Fibroblast of lung (primary cell): ENCODE data around the gene WDR76. TPM values are rescaled to one million over a fixed set of nuclear protein-coding genes. Genes with fewer than 3 reads are reported as not detected.

ENCODE experiments used
- DNase-seq, 2 donors: peaks; one replicate each; pipeline versions ENCODE4 v3.0.0 to v3.0.0-alpha.2; 2010; ENCODE audit warnings: low read depth in 2 of 2
- H2AFZ ChIP-seq: 2 replicates; pipeline ENCODE4 v1.5.1; 2012; ENCODE audit warnings: low read length, control low read depth, inconsistent platforms
- H3K27ac ChIP-seq: 2 replicates; pipeline ENCODE4 v1.5.1; 2011; ENCODE audit warnings: low read length, control low read depth; ENCODE audit not compliant: insufficient read depth
- H3K27me3 ChIP-seq: 2 replicates; pipeline ENCODE4 v1.5.1; 2011; ENCODE audit warnings: mild to moderate bottlenecking, low read length; ENCODE audit not compliant: control insufficient read depth, insufficient read depth
- H3K36me3 ChIP-seq: 2 replicates; pipeline ENCODE4 v1.5.1; 2011; ENCODE audit warnings: low read length; ENCODE audit not compliant: control insufficient read depth, insufficient read depth
- H3K4me1 ChIP-seq: 2 replicates; pipeline ENCODE4 v1.5.1; 2011; ENCODE audit warnings: low read length; ENCODE audit not compliant: control insufficient read depth, insufficient read depth; ENCODE audit errors: extremely low read depth
- H3K4me2 ChIP-seq: 2 replicates; pipeline ENCODE4 v1.5.1; 2011; ENCODE audit warnings: low read length, control low read depth; ENCODE audit not compliant: insufficient read depth; ENCODE audit errors: extremely low read depth
- H3K4me3 ChIP-seq, 4 experiments: fragments of 200-600 bp in 1 of 4; sonication (generic) in 1 of 4; replicated peaks in 1 of 4; 2 replicates each; pipeline ENCODE4 v1.5.1; 2011 to 2016; ENCODE audit warnings: low read length in 4 of 4, low read depth in 3 of 4, mild to moderate bottlenecking in 3 of 4, control low read depth in 2 of 4, inconsistent platforms in 1 of 4, mixed read lengths in 1 of 4; ENCODE audit not compliant: insufficient read depth in 1 of 4; ENCODE audit errors: control extremely low read depth in 1 of 4
- H3K79me2 ChIP-seq: 2 replicates; pipeline ENCODE4 v1.5.1; 2012; ENCODE audit warnings: mild to moderate bottlenecking, low read length, inconsistent platforms; ENCODE audit not compliant: control insufficient read depth, insufficient read depth
- H3K9ac ChIP-seq: 2 replicates; pipeline ENCODE4 v1.5.1; 2011; ENCODE audit warnings: mild to moderate bottlenecking, low read length, control low read depth; ENCODE audit not compliant: insufficient read depth
- H3K9me3 ChIP-seq: 2 replicates; pipeline ENCODE4 v1.5.1; 2012; ENCODE audit warnings: low read depth, low read length; ENCODE audit not compliant: control insufficient read depth, insufficient read depth
- H4K20me1 ChIP-seq: 2 replicates; pipeline ENCODE4 v1.5.1; 2011; ENCODE audit warnings: low read length; ENCODE audit not compliant: control insufficient read depth, insufficient read depth; ENCODE audit errors: extremely low read depth
- EZH2 ChIP-seq: IDR thresholded peaks from 2 replicates; pipeline ENCODE4 v1.5.1; 2012; ENCODE audit warnings: low read length, control low read depth, mild to moderate bottlenecking; ENCODE audit errors: missing control alignments
- polyA plus RNA-seq, 2 donors: library from polyadenylated mRNA; depleted of rRNA in 1 of 2; stranded (reverse) in 1 of 2; unstranded in 1 of 2; fragments of >200 nt; gene quantifications; 2 replicates each; pipeline ENCODE4 v1.2.1, GENCODE V29; 2011 to 2012; ENCODE audit warnings: missing spikeins in 1 of 2
- total RNA-seq: library from RNA; depleted of rRNA; stranded (reverse); fragments of >200 nt; gene quantifications from 2 replicates; pipeline ENCODE4 v1.2.1, GENCODE V29; 2014
- TF ChIP-seq, protein P1 (sequence below), 2 donors: IDR thresholded peaks in 1 of 2; conservative IDR thresholded peaks in 1 of 2; 1 replicate in 1 of 2; 2 replicates in 1 of 2; pipeline ENCODE4 v1.5.1; 2011 to 2012; ENCODE audit warnings: low read length in 2 of 2, control low read depth in 1 of 2, inconsistent platforms in 1 of 2, low read depth in 1 of 2, mild to moderate bottlenecking in 1 of 2

WDR76 gene
- total and polyA plus RNA-seq, 2 donors (not counting 1 experiment from before 2014, with no cell fraction given) = 5.8 to 11.6 TPM

DNA sequence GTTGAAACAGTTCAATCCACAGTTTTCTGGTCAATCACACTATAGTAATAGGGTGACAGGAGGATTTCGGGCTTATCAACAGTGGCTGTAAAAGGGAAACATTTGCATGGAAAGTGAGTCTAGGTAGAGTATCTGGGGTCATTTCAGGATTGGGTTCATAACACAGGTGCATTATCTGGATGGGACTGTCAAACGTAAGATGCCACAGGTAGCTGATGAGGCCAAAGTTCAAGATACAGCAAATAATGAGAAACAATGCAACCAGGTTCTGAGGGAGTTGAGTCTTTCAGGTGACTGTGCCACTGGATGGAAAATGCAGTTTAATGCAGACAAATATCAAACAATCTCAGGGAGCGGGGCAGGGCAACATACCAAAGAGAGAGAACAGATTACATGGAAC is 62.2 kb downstream of the WDR76 start:
- H2AFZ ChIP-seq = no peak overlapping the region
- H3K27me3 ChIP-seq = no peaks in the 10 kb centered on the region
- no peak overlapping the region for H3K9ac ChIP-seq
- H3K4me3 ChIP-seq = no peak overlapping the region
- H3K36me3 ChIP-seq = peaks cover 3% of the 10 kb centered on the region
- H4K20me1 ChIP-seq = no peaks in the 10 kb centered on the region
- no peaks in the 10 kb centered on the region for H3K79me2 ChIP-seq
- H3K4me2 ChIP-seq = no peak overlapping the region
- no peak for TF ChIP-seq EZH2
- TF ChIP-seq, protein P1, sequence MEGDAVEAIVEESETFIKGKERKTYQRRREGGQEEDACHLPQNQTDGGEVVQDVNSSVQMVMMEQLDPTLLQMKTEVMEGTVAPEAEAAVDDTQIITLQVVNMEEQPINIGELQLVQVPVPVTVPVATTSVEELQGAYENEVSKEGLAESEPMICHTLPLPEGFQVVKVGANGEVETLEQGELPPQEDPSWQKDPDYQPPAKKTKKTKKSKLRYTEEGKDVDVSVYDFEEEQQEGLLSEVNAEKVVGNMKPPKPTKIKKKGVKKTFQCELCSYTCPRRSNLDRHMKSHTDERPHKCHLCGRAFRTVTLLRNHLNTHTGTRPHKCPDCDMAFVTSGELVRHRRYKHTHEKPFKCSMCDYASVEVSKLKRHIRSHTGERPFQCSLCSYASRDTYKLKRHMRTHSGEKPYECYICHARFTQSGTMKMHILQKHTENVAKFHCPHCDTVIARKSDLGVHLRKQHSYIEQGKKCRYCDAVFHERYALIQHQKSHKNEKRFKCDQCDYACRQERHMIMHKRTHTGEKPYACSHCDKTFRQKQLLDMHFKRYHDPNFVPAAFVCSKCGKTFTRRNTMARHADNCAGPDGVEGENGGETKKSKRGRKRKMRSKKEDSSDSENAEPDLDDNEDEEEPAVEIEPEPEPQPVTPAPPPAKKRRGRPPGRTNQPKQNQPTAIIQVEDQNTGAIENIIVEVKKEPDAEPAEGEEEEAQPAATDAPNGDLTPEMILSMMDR (conservative IDR thresholded peaks at IDR 0.05 in 1 of 2, IDR thresholded peaks at IDR 0.05 in 1 of 2; ENCODE audit: low read depth in 1 of 2, low read length in 2 of 2) = no peak
- no peak overlapping the region for H3K27ac ChIP-seq
- DNase-seq = no peak
- no peaks in the 10 kb centered on the region for H3K9me3 ChIP-seq
- no peaks in the 10 kb centered on the region for H3K4me1 ChIP-seq

DNA sequence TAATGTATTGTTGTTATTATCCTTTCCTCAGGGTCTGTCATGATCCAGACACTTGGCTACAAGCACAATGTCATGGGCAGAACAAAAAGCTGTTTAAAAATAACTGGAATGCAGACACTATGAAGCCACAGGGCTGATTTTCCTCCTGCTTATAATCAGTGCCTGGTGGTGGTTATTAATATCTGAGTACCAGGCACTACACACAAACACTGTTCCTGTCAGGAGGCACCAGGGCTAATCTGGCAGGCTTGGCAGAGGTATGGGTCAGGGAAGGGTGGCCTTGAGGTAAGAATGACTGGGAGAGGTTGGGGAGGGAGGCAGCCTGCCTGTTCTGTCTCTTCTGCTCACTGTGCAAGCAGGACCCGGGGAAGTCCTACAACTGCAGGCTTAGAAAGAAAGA is 67.2 kb downstream of the WDR76 start:
- H3K79me2 ChIP-seq = no peaks in the 10 kb centered on the region
- no peak overlapping the region for H3K27ac ChIP-seq
- no peaks in the 10 kb centered on the region for H4K20me1 ChIP-seq
- no peaks in the 10 kb centered on the region for H3K36me3 ChIP-seq
- no peak overlapping the region for H2AFZ ChIP-seq
- peaks cover 3% of the 10 kb centered on the region for H3K4me1 ChIP-seq
- no peaks in the 10 kb centered on the region for H3K27me3 ChIP-seq
- TF ChIP-seq, protein P1 (conservative IDR thresholded peaks at IDR 0.05 in 1 of 2, IDR thresholded peaks at IDR 0.05 in 1 of 2; ENCODE audit: low read depth in 1 of 2, low read length in 2 of 2) = no peak
- no peak for TF ChIP-seq EZH2
- no peak overlapping the region for H3K4me2 ChIP-seq
- no peak overlapping the region for H3K9ac ChIP-seq
- H3K9me3 ChIP-seq = no peaks in the 10 kb centered on the region
- no peak for DNase-seq
- H3K4me3 ChIP-seq = no peak overlapping the region

DNA sequence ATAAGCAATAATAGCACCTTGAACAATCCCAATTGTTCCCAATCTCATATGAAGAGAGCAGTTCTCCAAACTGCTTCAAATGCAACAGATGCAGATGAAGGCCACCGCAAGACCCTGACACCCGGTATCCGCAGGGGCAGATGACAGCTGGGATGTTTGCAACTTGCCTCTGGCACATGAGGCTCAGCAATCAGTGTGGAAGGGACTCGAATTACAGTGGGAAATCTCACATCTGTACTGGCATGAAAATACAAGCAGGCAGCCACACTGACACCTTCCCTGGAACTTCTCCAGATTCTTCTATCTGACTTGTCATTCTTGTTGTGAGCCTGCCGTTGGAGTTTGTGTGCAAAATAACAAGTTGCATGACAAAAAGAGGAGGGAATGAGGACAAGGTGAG is 68.8 kb downstream of the WDR76 start:
- H3K27ac ChIP-seq = no peak overlapping the region

More for the DNA sequence above, 68.8 kb downstream of the WDR76 start:
- no peak overlapping the region for H2AFZ ChIP-seq
- TF ChIP-seq, protein P1 (conservative IDR thresholded peaks at IDR 0.05 in 1 of 2, IDR thresholded peaks at IDR 0.05 in 1 of 2; ENCODE audit: low read depth in 1 of 2, low read length in 2 of 2) = no peak
- no peak for TF ChIP-seq EZH2
- no peaks in the 10 kb centered on the region for H3K36me3 ChIP-seq
- no peaks in the 10 kb centered on the region for H3K79me2 ChIP-seq
- H3K9ac ChIP-seq = no peak overlapping the region
- H4K20me1 ChIP-seq = no peaks in the 10 kb centered on the region
- no peak overlapping the region for H3K4me2 ChIP-seq
- H3K4me3 ChIP-seq = no peak overlapping the region
- no peak for DNase-seq
- H3K4me1 ChIP-seq = peaks cover 3% of the 10 kb centered on the region
- H3K9me3 ChIP-seq = no peaks in the 10 kb centered on the region
- H3K27me3 ChIP-seq = no peaks in the 10 kb centered on the region
